ENCODE data around the gene TBL3. TPM values are rescaled to one million over a fixed set of nuclear protein-coding genes. Genes with fewer than 3 reads are reported as not detected.
A peak's percentile ranks its signal among the peaks of the same experiment; 100 is the strongest.

TBL3 gene
- total and polyA plus RNA-seq, 4 donors: 12.5 to 24.3 (median 14.2) TPM

- Histone ChIP-seq H3K9ac (ENCODE audit: low read depth in 1 of 2, low read length in 2 of 2) (peak overlapping the region in 1 of 2 donors; percentile 5), H3K4me3 (ENCODE audit: low read depth in 1 of 3, low read length in 3 of 3) (no peak overlapping the region), H3K36me3 (ENCODE audit: control insufficient read depth in 4 of 4, insufficient read depth in 3 of 4, low read depth in 1 of 4, low read length in 3 of 4) (peaks cover under 1 to 11% (median 2%) of the 10 kb centered on the region in 4 donors)
These were observed 35.4 kb downstream of the TBL3 start for GRCh38 chr16:2007081-2007836.

GRCh38 chr16:2008009-2008526 is 36.2 kb downstream of the TBL3 start:
- Histone ChIP-seq H3K9me3 (ENCODE audit: control insufficient read depth in 4 of 4, low read length in 3 of 4) (no peaks in the 10 kb centered on the region), H3K27ac (ENCODE audit: low read depth in 1 of 2, low read length in 2 of 2) (peak overlapping the region; percentile 23 to 60), H3K4me3 (ENCODE audit: low read depth in 1 of 3, low read length in 3 of 3) (peak overlapping the region; percentile 8 to 47 (median 41)), H3K36me3 (ENCODE audit: control insufficient read depth in 4 of 4, insufficient read depth in 3 of 4, low read depth in 1 of 4, low read length in 3 of 4) (peaks cover 0 to 4% (median under 1%) of the 10 kb centered on the region in 4 donors), H3K27me3 (ENCODE audit: control insufficient read depth in 4 of 4, insufficient read depth in 4 of 4, low read length in 3 of 4) (no peaks in the 10 kb centered on the region), H3K9ac (ENCODE audit: low read depth in 1 of 2, low read length in 2 of 2) (peak overlapping the region in 1 of 2 donors; percentile 5), H3K4me1 (ENCODE audit: control insufficient read depth in 4 of 4, insufficient read depth in 4 of 4, low read length in 3 of 4) (peaks cover 36 to 59% (median 53%) of the 10 kb centered on the region in 4 donors)
- WGBS: 34% methylated on average over 15 of the region's 15 CpGs
- TF ChIP-seq HNF4A (conservative IDR thresholded peaks at IDR 0.05) (no peak), RAD21 (IDR thresholded peaks at IDR 0.05) (no peak), CTCF (IDR thresholded peaks at IDR 0.05; ENCODE audit: low read depth, low read length, missing input control) (no peak), HNF4G (IDR thresholded peaks at IDR 0.05) (no peak), ATF3 (IDR thresholded peaks at IDR 0.05) (no peak), FOXA1 (IDR thresholded peaks at IDR 0.05) (no peak), RXRA (IDR thresholded peaks at IDR 0.05) (no peak), YY1 (IDR thresholded peaks at IDR 0.05) (no peak), FOXA2 (IDR thresholded peaks at IDR 0.05) (no peak), GABPA (IDR thresholded peaks at IDR 0.05 in 1 of 2, conservative IDR thresholded peaks at IDR 0.05 in 1 of 2) (no peak), REST (IDR thresholded peaks at IDR 0.05) (no peak), EGR1 (IDR thresholded peaks at IDR 0.05; ENCODE audit: low read depth in 2 of 2) (no peak), NR2F2 (IDR thresholded peaks at IDR 0.05) (no peak), SP1 (IDR thresholded peaks at IDR 0.05) (no peak), MAX (IDR thresholded peaks at IDR 0.05) (no peak), TAF1 (conservative IDR thresholded peaks at IDR 0.05) (no peak), JUND (IDR thresholded peaks at IDR 0.05) (no peak)
- DNase-seq (ENCODE audit: low spot score): no peak

More at GRCh38 chr16:2007081-2007836, 35.4 kb downstream of the TBL3 start:
- Histone ChIP-seq H3K9me3 (ENCODE audit: control insufficient read depth in 4 of 4, low read length in 3 of 4) (no peaks in the 10 kb centered on the region), H3K4me1 (ENCODE audit: control insufficient read depth in 4 of 4, insufficient read depth in 4 of 4, low read length in 3 of 4) (peaks cover 36 to 59% (median 53%) of the 10 kb centered on the region in 4 donors), H3K27ac (ENCODE audit: low read depth in 1 of 2, low read length in 2 of 2) (peak overlapping the region; percentile 23 to 60), H3K27me3 (ENCODE audit: control insufficient read depth in 4 of 4, insufficient read depth in 4 of 4, low read length in 3 of 4) (no peaks in the 10 kb centered on the region)
- TF ChIP-seq RAD21 (IDR thresholded peaks at IDR 0.05): no peak
- no peak for DNase-seq (ENCODE audit: low spot score)
- WGBS: 73% methylated on average over 16 of the region's 16 CpGs
